DMS 273 (cell line): ENCODE measurements around the gene STK32C.
"Not testable (repeated sequence)": the region's sequence is repeated elsewhere in the genome, so short reads cannot be mapped to it uniquely, and the experiment has no call there.

Source experiments
- DNase-seq: peaks from one replicate; lab custom pipeline; 2025; ENCODE audit not compliant: unreplicated experiment; lab: John Stamatoyannopoulos, UW

STK32C gene

DNA sequence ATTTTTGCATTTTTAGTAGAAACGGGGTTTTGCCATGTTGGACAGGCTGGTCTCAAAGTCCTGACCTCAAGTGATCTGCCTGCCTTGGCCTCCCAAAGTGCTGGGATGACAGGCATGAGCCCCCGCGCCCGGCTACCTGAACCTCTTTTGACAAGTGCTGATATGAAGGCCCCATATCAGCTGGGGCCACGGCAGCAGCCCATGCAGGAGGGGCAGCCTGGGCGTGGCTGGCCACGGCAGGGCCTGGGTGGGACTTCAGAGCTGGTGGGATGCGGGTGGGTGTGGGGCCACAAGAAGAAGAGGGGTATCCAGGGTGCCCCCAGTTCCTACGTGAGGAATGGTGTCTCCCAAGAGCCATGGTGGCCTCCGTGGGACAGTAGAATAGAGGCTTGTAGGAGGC, 31.1 kb upstream of the STK32C start:
- no peak for DNase-seq

DNA sequence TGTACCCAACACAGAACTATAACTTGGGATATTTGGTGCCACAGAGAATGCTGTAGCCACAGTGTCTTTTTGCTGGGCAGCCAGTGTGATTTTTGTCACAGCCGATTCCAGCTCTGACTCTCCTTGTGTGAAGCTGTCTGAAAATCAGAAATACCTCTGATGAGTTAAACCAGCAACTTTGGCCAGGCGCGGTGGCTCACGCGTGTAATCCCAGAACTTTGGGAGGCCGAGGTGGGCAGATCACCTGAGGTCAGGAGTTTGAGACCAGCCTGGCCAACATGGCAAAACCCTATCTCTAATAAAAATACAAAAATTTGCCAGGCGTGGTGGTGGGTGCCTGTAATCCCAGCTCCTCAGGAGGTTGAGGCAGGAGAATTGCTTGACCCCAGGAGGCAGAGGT, 30.1 kb upstream of the STK32C start:
- not testable (repeated sequence) for DNase-seq

DNA sequence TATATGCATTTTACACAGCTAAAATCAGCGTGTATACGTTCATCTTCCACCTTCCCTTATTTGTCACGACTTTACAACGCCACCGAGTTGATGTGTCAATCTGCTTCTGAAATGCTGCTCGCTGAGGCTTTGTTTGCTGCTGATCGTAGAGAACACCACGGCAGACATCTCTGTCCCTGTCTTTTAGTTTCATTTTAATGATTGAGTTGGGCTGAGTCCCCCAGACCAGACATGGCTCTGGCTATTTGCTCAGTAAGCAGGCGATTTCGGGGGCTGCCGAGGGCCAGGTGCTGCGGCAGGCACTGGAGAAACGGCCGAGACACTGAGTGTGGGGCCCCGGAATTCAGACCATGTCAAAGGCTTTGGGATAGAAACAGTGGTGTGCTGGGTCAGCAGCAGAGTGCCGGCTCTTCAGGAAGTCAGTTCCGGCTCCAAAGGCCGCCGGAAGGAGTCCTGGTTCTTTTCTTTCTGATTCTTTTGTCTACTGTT, 29.2 kb upstream of the STK32C start:
- DNase-seq = no peak

DNA sequence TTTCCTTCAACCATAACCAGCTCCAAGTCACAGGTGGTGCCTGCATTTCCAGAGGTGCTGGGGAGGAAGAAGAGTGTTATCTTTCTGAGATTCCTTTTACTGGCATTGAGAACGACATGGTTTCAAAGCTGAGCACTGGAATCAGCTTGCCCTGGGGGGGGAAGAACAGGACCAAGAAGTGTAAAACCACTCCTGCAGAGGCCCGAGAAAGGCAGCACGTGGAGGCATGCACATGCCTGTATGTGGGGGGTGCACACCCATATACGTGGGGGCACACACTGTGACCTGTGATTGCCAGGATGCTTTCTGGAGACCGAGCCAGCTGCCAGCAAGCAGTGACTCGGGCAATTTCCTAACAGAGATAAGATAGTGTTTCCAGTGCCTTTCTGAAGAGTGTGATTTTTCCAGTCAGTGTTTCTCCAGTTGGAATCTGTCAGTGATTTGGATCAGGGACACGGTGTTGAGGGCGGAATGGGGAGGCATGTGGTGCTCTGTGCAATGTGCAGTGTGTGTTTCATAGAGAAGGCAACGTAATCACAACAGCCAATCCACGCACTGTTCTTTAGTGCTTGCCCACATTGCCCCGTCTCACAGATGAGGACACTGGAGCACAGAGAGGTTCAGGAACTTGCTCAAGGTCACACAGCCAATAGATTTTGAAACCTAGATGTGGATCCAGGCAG, 28.5 kb upstream of the STK32C start:
- DNase-seq = no peak

- no peak for DNase-seq
Measured at GRCh38 chr10:132335189-132336063, 27.7 kb upstream of the STK32C start.

- no peak for DNase-seq
Measured at GRCh38 chr10:132334631-132335188, 27.0 kb upstream of the STK32C start.

- DNase-seq = no peak
Measured at GRCh38 chr10:132333386-132333785, 25.6 kb upstream of the STK32C start.

DNA sequence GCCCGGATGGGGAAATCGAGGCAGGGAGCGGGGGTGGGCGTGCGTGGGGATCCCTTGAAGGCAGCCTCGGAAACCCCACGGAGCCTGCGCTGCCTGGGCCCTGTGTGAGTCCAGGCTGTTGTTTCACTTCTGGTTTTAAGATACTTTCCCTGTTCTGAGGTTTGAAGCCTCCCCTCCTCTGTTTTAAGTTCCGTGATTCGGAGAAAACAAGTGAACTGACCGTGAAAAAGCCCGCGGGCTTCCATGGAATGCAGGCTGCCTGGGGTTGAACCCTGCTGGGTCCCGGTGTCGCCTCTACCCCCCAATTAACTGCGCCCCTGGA, 24.6 kb upstream of the STK32C start:
- no peak for DNase-seq

- peak; percentile 97 for DNase-seq
Measured at GRCh38 chr10:132331601-132332432, 24.1 kb upstream of the STK32C start, which contains the start of gene LRRC27. LRRC27 (plus strand) TSS chr10:132332193; CDS start chr10:132333525, 1,332 bp downstream.

DNA sequence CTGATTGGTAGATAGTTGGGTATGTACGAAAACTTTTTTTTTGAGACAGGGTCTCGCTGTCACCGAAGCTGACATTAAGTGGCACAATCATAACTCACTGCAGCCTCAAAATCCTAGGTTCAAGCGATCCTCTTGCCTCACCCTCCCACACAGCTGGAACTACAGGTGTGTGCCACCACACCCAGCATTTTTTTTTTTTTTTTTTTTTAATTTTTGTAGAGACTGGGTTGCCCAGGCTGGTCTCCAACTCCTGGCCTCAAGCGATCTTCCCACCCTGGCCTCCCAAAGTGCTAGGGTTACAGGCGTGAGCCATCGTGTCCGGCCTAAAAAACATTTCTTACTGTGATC, 22.7 kb upstream of the STK32C start:
- no peak for DNase-seq

GRCh38 chr10:132329565-132330485, 22.1 kb upstream of the STK32C start:
- peak; percentile 35 for DNase-seq

- DNase-seq = no peak
Measured at GRCh38 chr10:132328738-132329137, 21.0 kb upstream of the STK32C start.

DNA sequence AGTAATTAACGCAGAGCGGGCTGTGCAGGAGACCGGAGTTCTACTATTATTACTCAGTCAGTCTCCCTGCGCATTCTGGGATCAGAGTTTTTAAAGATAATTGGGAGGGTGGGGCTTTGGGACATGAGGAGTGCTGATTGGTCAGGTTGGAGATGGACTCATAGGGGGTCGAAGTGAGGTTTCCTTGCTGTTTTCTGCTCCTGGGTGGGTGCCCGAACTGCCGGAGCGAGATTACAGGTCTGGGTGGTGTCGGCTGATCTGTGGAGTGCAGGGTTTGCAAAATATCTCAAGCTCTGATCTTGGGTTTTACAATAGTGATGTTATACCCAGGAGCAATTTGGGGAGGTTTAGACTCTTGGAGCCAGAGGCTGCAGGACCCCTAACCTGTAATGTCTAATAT, 20.4 kb upstream of the STK32C start:
- no peak for DNase-seq

DNA sequence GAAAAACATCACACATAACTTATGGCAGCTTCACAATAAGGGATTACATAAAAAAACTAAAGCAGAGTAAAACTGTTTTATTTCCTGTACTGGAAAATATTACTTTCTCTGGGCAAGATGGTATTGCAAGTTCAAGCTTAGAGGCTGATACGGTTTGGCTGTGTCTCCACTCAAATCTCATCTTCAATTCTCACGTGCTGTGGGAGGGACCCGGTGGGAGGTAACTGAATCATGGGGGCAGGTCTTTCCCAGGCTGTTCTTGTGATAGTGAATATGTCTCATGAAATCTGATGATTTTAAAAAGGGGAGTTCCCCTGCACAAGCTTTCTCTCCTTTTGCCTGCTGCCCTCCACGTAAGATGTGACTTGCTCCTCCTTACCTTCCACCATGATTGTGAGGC, 19.2 kb upstream of the STK32C start:
- no peak for DNase-seq

DNA sequence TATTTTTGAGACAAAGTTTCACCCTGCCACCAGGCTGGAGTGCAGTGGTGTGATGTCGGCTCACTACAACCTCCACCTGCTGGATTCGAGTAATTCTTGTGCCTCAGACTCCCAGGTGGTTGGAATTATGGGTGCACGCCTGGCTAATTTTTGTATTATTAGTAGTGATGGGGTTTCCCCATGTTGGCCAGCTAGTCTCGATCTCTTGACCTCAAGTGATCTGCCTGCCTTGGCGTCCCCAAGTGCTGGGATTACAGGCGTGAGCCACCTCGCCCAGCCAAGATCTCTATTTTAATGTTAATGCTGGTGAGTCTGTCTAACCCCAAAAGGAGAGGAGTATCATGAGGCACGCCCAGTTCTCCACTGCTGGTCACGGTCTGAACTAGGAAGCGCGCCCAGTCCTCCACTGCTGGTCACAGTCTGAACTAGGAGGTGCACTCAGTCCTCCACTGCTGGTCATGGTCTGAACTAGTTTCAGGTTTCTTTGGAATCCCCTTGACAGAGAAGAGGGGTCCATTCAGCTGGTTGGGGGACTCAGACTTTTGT, 18.7 kb upstream of the STK32C start:
- DNase-seq = no peak

- no peak for DNase-seq
Measured at GRCh38 chr10:132324186-132324585, 16.4 kb upstream of the STK32C start.

DNA sequence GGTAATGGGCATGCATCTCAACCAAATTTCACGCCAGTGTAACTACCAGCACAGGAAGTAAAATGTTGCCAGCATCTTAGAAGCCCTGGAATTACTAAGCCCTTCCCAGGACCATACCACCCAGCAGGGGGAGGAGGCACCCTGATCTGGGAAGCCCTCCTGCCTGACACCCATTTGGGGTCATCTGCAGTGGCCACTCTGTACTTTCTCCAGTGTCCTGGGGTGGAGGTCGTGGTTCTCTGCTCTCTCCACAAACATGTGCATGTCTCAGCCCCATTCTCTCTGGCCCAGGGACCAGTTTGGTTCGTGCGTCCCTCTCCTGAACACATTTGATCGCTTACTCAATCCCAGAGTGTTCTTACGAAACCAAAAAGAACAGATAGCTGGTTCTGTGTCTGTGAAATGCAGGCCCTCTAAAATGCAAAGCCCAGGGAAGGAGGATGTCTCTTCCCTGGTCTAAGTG, 14.9 kb upstream of the STK32C start:
- DNase-seq = peak; percentile 8

GRCh38 chr10:132321726-132322125, 14.0 kb upstream of the STK32C start:
- DNase-seq = peak; percentile 46

- no peak for DNase-seq
Measured at GRCh38 chr10:132320654-132321469, 13.1 kb upstream of the STK32C start.
